Left forelimb (tissue), 1 donor: ENCODE data around the gene KCNK17.

Source experiments
- DNase-seq: peaks from one replicate; pipeline ENCODE4 v3.0.0-alpha.2; 2018; ENCODE audit warnings: low spot score

Gene KCNK17

DNA sequence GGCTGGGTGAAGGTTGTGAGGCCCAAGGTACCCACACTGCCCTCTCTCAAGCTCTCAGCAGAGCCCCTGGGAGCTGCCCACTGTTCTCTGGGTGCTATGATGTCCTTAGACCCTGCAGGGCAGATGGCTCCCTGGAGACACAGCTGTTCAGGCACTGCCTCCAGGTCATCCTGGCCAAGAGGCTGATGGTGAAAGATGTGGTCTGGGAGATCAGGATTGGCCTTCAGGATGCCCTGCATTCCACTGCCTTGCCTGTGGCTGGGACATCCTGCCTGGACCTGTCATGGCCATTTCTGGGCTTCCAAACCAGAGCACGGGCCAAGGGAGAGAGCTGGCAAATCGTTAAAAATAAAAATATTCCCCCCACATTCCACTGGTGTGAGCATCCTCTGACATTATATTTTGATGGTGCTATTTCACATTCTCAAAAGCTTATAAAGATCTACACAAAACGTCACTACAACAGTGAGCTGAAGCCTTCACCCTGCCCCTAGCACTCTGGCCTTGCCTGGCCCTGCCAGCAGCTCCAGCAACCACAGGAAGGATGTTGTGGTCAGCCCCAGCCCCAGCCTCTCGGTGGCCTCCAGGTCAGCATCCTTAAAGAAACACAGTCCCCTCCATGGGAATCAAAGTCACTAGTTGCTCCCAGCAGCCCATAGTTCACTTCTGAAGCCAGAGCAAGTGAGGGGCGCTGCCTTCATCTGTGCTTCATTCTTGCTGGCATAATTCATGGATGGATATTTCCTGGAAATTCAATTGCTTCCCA lies 21.7 kb upstream of the KCNK17 start:
- DNase-seq: no peak

DNA sequence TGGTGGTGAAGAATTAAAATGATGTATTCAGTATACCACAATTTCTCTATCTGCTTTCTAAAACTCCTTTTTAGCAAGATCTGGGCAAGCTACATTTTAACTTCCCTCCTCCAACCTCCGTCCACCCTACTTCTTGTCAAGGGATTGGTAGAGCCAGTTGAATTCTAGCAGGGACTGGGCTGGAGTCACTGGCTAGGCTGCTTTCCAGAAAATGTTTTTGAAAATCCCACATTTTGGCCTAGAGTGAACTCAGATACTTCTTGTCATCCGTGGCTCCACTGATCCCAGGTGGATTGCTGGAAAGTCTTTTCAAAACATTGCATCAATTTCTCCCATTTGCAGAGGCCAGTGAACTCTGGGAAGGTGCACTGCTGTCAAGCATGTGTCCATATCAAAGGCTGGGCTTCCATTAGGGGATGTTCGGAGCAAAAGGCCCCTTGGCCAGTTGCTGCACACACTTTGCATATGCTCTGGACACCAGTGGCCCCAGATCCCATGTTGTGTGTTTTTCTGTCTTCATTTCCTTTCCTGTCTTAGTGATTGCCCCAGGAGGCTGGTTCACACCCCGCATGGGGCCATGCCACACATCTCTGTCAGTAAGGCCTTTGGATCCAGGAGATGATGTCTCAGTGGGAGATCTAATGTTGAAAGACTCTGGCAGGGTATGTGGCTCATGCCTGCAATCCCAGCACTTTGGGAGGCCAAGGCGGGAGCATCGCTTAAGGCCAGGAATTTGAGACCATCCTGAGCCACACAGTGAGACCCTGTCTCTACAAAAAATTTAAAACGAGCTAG lies 19.6 kb upstream of the KCNK17 start:
- DNase-seq: no peak

DNA sequence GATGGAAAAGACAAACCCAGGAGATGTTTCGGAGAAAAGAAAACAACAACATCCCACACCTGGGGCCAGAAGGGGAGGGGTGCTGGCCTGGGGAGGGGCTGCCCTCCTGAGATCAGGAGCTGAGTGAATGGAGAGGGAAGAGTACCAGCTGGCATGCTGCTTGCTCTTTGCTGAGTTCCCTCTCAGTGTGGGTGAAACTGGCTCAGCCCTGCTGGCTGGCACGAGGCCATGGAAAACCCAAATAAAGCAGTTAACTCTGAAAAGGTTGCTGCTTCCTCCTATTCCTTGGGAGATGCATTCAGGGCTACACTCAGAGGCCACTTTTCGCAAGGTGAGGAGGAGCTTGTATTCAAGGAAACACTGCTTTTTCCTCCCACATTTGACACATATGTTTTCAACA lies 16.3 kb upstream of the KCNK17 start:
- DNase-seq: no peak

DNA sequence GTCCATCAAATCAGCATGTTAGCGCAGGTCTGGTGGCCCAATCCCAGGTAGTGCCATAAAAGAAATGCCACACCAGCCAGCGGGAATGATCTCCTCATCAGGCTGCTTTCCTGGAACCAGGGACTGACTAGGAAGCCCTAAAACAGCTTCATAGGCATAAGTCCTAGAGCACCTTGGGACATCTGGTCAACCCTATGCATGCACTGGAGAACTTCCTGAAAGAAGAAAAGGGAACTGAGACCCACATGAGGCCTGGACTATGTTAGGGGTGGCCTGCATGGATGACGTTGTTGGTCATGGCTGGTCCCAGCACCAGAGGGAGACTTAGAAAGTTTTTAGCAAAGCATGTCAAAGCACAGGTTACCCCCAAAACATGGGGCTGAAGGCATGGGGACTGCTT lies 15.8 kb upstream of the KCNK17 start:
- no peak for DNase-seq

DNA sequence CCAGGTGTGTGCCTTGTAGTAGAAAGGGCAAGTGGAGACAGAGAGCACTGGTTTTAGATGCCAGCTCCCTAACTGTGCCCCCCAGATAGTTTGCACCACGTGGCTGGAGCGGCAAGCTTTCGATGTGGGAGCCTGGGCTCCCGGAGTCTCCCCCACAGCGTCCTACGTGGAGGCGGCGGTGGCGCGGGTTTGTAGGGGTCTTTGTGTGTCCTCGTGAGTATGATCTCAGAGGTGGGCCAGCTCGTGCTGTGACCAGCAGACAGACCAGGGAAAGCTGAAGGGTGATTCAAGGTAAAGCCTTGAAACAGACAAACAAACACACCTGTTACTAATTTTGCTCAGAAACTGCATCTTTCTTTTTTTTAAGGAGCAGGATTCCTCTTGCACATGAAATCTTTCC lies 13.8 kb upstream of the KCNK17 start:
- DNase-seq: no peak

DNA sequence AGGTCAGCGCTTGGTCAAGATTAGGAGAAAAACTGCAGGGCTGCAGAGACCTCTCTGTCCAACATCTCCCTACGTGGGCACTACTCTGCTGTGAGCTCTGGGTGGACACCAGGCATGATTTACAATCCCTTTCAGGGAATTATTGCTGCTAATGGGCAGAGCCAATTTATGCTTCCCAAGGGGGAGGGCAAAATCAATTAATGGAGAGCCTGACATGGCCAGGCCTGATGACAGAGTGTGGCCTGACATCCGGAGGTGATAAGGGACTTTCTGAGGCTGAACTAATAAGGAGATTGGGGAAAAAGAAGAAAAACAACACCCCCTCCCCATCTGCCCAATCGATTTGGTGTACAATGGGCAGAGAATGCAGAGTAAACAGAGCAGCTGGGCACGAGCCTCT lies 13.3 kb upstream of the KCNK17 start:
- no peak for DNase-seq

DNA sequence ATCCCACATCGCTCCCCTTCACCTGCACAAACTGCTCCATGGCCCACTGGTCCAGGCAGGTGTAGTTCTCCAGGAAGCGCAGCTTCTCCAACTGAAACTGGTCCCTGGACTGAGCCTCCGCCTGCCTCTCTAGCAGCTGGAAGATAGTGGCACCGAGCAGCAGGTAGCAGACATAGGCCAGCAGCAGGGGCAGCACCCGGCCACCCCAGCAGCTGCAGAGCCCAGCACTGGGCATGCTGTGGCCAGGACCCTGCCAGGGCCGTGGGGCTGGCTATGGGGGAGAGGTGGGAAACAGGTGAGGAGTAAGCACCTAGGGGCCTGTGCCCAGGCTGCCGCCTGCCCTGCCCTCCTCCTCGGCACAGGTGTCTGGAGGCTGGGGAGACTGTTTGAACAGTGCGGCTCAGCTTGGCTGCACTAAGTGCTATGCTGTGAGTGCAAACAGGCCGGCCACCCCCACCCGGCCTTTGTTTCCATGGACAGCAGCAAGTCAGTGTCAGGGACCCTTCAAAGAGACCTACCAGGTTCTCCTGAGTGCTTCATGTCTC lies 8.2 kb upstream of the KCNK17 start, which contains the start of gene KCNK16:
Gene KCNK16 (minus strand): TSS at position 397 of the 545 bp plus-strand sequence. CDS start 162 bp downstream, at position 235.
- DNase-seq: no peak

DNA sequence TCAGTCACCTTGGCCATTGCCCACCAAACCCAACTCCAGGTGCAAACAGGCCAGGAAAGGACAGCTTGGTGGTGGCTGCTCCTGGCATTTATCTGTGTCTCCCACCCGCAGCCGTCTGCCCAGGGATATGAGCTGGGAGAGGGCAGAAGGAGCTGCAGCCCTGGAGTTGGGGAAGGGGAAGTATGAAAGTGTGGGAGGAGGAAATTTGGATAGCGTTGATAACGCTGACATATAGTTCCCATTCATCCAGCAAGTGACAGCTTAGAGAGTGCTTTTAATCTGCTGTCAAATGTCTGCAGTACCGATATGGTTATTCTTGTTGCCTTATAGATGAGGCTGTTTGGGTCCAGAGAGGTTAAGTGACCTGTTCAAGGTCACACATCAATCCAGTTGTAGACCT lies 7.5 kb upstream of the KCNK17 start:
- no peak for DNase-seq

DNA sequence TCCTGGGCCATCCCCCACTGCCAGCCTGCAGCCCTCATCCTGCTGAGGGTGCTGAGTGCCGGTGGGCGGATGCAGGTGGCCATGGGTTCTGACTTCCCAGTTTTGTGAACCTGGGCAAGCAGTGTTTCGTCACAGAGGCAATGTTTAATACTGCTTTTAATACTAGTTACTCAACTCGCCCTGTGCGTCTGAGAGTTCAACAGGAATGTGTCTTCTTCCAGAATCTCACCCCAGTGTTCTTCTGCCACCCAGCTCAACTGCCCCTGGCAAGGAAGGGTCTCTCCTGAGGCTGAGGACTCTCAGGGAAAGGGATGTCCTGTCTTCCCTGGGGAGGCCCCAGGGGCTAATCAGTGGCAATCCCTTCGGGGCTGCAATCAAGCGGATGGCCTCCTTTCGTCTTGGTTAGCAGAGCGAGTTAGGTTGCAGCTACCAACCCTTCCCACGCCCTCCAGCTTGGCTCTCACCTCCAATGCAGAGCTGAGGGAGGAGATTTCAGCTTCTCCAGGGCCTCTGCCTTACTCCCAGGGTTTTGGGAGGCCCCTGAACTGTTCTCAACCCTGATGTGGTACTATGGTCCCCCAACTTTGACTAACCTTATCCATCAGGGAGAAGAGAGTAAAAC lies 6.3 kb upstream of the KCNK17 start:
- no peak for DNase-seq

DNA sequence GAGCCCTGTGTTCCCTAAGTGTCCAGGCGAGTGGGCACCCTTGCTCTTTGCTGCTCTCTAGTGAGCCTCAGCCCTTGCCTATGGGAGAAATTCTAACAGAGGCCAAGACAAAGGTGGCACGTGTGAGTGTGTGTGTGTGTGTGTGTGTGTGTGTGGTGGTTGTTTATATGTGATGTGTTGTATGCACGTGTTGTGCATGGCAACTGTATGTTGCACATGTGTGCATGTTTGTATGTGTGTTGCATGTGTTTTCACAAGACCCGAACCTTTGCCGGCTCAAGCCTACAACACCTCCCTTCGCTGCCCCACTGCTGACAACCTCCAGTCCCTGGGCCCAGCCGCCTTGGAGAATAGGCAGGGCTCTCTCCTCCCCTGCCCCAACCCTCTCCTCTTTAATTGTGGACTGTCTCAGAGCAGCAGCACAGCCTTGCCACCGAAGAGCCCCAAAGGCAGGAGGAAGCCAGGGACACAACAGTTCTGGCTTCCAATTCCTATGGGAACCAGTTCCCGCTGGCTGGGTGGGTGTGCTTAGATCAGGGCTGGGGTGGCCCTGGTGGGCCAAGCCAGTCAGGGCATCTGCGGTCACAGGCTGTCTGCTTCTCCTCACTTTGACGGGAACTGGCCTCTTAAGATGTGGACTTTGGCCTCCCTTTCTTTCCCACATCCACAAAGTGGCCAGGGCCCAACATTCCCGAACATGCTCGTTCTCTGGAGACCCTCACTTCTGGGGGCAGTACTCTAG lies 5.6 kb upstream of the KCNK17 start:
- DNase-seq: no peak

DNA sequence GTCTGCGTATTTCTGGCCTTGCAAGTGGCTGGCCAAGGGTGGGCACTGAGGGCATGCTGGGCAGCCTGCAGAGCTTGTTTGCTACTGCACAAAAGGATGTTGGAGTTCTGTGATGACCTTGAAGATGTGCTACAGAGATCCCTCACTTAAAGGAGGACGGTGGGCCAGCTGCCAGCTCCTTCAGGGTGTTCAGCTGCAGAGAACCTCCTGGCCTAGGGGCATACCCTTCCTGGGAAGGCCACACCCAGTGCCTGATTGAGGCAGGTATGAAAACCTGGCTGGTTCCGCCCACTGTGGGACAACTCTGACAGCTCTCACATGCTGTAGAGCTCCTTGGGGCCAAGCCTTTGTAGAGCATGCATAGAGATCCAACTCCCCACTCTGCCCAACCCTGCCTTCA lies 3.0 kb upstream of the KCNK17 start:
- no peak for DNase-seq

DNA sequence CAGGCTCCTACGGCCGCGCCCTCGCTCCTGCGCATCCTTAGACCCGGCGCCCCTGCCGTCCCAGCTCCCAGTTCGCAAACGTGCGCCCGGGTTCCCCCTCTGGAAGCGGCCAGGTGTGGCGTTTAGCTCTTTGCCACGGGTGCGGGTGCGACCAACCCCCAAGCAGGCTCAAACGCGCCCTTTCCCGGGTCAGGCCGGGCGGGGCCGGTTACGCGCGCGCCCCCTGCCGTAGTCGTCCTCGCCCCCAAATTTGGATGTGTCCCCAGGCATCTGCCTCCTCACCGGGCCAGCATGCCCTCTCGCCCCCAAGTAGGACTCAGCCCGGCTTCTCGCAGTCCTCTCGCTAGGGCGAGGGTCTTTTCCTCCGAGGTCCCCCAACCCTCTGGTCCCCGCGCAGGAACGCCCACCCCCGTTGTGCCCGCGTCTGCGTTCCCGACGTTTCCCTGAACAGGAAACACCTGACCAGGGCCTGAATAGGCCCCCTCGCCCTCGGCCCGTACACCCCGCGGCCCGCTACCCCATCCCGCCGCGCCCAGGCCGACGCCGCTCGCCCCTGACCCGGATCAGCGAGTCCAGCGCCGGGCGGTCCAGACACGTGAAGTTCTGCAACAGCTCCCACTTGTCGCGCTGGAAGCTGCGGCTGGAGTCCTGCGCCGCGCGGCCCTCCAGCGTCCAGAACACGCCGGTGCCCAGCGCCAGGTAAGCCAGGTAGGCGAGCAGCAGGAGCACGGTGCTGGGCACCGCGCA lies 520 bp downstream of the KCNK17 start:
- DNase-seq: no peak

DNA sequence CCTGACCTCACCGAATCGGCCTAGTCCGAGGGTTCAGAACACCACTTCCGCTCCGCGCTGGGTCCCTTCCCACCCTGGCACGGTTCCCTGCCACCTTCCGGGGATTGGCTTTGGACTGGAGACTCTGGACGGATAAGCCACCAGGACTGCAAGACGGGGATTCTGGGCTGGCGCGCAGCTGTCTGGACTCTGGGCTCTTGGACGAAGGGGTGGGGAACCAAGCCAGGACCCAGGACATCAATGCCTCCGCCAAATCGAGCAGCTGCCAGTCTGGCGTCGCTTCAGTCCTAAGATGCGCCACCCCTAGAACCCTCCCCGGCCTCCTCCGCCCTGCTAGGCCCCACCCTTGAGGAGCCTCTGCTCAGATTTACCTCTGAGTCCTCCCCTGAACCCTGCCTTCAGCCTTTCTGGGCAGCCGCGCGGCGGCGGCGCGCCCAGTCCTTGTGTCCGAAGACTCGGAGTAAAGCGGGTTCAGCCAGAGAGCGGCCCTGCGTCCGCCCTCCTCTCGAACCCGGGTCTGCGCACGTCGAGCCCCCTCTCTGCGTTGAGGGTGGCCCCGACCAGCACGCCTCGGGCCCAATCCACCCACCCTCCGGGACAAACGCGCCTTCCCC lies 1.2 kb downstream of the KCNK17 start:
- no peak for DNase-seq

DNA sequence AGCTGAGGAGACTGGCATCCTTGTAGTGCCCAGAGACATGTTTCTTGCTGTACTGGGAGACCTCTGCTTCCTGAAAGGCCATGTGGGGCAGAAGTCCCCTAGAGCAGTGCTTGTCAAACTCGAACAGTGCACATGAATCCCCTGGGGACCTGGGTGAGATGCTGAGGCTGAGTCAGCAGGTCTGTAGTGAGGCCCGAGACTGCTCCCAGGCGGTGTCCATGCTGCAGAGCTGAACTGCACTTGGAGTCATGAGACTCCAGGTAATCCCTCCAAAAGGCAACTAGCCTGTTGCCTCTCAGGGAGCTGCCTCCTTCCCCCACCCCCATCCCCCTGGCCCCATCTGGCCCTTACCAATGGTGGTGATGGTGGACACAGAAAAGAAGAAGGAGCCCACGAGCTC lies 3.7 kb downstream of the KCNK17 start:
- DNase-seq: no peak

DNA sequence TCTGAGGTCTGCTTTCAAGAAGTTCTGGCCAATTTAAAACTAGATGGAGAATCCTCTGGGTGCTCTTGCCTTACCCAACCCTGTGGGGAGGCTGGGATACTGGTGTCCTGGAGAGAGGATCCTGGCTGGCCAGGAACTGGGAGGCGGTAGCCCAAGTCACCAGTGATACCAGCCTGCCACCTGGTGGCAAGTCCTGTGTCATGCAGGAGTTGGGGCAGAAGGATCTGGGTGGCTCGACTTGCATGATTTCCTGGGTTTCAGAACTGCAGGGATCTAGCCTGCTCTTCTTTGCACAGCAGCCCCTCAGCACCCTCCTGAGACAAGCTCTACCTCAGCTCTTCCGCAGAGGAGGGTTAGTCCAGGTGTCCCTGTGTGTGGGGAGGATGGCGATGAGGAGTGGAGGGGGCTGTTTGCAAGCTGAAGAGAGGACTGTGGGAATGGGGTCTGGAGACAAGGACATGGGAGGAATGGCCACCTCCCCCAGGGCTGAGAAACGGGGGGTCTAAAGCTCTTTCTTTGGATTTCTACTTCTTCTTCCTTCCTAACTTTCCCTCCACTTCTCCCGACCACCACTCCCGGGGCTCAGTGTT lies 4.2 kb downstream of the KCNK17 start:
- no peak for DNase-seq

DNA sequence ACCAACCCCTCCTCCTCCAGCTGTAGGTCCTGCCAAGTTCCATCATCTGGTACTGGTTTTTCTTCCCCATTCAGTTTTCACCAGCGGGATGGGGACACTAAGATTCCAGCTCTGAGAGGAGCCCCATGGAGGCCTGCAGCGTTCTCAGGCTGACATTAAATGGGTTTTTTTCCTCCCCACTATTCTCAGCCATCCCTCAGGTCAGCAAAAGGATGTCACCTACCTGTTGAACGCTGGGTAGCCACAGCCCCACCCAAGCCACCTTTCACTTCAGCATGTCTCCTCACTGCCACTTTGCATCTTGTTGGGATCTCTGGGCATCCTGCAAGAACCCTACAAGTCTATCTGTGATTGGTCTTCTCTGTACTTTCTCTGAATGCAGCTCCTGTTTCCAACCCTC lies 6.8 kb downstream of the KCNK17 start:
- no peak for DNase-seq

DNA sequence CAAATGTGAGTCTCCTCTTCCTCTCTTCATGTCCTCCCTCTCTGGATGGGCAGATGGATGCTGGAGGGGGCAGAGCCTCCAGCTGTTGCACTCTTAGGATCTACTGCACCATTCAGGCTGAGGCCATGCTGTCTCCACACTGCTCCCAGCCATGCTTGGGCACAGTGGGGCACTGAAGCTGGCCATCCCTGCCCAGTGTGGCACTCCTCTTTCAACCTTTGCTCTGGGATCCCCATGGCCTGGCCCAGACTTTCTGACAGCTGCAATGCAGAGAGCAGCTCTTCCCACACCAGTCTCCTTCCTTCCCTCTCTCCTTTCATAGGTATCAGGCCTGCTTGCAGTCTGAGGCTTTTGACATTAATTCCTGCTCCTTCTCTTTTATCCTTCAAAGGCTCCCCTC lies 9.3 kb downstream of the KCNK17 start:
- DNase-seq: no peak

DNA sequence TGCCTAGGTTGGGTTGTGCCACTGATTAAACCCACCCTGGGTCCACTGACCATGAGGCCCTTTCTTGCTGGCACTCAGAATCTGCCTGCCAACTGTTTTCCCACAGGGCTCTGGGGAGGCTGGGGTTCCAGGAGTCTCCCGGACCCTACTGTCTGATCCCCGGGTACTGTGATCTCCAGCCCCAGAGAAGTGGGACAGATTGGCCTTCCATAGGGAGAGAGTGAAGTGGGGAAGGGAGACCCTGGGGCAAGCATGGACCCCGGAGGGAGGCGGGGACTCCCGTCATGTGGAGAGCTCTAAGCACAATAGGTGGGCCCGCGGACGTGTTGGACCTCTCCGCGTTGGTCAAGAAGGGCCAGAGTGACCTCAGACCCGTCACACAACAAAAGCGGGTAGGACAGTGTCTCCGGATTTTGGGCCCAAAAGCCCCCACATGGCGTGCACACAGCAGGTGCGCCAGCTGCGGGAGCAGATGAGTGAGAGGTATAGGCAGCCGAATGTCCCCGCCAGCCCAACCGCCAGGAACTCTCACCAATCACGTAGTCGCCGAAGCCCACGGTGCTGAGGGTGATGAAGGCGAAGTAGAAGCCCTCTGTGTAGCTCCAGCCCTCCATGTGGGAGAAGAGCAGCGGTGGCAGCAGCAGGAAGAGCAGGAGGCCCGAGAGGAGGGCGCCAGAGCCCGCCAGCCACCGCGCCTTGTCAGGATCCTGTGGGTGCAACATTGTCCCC lies 10.6 kb downstream of the KCNK17 start:
- no peak for DNase-seq

DNA sequence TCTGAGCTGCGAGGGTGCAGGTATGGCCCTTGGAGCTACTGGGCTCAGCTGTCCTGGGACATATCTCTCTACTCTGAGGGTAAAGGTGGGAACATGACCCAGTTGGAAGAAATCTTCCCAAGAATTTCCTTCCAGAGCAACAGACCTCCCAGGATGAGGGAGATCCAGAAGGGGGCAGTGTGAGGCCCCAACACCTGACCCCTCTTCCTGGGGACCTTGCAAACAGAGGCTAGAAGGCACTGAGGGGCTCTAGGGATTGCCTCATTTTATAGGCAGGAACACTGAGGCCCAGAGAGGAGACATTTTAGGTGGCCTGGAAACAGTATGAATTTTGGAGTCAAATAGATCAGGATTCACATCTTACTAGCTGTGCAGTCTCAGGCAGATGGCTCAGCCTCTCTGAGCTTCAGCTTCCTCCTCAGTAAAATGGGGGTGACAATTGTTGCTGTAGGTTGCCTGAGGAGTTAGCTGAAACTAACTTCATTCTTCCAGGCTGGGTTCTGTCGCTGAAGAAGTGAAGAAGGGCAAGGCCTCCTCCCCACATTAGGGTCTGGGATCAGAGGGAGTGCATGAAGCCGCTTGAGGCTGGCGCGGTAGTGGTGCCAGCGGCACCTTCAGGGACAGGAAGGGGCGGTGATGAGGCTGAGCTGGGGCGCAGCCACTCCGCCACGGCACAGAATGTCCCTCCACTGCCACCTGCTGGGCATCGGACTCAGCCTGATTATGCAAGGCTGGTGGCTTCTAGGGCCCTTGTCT lies 11.4 kb downstream of the KCNK17 start:
- DNase-seq: peak; percentile 83
